ENCODE results near the gene NKX1-1. TPM values are rescaled to one million over a fixed set of nuclear protein-coding genes. Genes with fewer than 3 reads are reported as not detected.

Gene NKX1-1
- total RNA-seq, 1 donor from 2014 or later = not detected

DNA sequence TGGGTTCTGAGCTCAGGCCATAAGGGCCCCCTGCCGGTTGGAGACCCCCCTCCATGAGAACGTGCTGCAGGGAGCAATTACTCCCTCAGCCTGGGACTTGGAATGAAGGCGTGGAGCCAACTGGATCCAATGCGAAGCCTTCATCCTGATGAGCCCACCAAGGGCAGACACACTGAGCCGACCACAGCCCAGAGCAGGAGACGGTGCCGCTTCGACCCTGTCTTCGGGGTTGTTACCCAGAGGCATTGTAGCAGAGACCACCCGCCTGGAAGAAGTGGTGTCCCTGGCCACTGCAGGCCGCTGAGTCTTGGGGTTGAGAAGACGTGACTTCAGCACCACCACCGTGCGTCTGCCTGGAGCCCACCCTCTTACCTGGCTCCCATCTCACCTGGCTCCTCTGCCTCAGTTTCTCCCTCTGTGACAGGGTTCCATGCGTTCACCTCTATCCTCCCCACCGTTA is 7.0 kb upstream of the NKX1-1 start:
- no peak overlapping the region for H3K4me3 Mint-ChIP-seq (ENCODE audit: unreplicated experiment)
- TF ChIP-seq, protein P1, sequence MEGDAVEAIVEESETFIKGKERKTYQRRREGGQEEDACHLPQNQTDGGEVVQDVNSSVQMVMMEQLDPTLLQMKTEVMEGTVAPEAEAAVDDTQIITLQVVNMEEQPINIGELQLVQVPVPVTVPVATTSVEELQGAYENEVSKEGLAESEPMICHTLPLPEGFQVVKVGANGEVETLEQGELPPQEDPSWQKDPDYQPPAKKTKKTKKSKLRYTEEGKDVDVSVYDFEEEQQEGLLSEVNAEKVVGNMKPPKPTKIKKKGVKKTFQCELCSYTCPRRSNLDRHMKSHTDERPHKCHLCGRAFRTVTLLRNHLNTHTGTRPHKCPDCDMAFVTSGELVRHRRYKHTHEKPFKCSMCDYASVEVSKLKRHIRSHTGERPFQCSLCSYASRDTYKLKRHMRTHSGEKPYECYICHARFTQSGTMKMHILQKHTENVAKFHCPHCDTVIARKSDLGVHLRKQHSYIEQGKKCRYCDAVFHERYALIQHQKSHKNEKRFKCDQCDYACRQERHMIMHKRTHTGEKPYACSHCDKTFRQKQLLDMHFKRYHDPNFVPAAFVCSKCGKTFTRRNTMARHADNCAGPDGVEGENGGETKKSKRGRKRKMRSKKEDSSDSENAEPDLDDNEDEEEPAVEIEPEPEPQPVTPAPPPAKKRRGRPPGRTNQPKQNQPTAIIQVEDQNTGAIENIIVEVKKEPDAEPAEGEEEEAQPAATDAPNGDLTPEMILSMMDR (IDR thresholded peaks at IDR 0.05) = no peak
- H3K9me3 Mint-ChIP-seq (ENCODE audit: unreplicated experiment) = no peaks in the 10 kb centered on the region
- no peak overlapping the region for H3K27ac Mint-ChIP-seq (ENCODE audit: unreplicated experiment)
- no peaks in the 10 kb centered on the region for H3K27me3 Mint-ChIP-seq (ENCODE audit: unreplicated experiment)
- no peaks in the 10 kb centered on the region for H3K4me1 Mint-ChIP-seq (ENCODE audit: unreplicated experiment)
- no peak for DNase-seq (ENCODE audit: extremely low spot score, unreplicated experiment)
- H3K36me3 Mint-ChIP-seq (ENCODE audit: unreplicated experiment) = no peaks in the 10 kb centered on the region

- Mint-ChIP-seq H3K27me3 (ENCODE audit: unreplicated experiment) (no peaks in the 10 kb centered on the region), H3K4me1 (ENCODE audit: unreplicated experiment) (no peaks in the 10 kb centered on the region), H3K4me3 (ENCODE audit: unreplicated experiment) (no peak overlapping the region)
Measured at GRCh38 chr4:1412376-1413203, 6.3 kb upstream of the NKX1-1 start.

DNA sequence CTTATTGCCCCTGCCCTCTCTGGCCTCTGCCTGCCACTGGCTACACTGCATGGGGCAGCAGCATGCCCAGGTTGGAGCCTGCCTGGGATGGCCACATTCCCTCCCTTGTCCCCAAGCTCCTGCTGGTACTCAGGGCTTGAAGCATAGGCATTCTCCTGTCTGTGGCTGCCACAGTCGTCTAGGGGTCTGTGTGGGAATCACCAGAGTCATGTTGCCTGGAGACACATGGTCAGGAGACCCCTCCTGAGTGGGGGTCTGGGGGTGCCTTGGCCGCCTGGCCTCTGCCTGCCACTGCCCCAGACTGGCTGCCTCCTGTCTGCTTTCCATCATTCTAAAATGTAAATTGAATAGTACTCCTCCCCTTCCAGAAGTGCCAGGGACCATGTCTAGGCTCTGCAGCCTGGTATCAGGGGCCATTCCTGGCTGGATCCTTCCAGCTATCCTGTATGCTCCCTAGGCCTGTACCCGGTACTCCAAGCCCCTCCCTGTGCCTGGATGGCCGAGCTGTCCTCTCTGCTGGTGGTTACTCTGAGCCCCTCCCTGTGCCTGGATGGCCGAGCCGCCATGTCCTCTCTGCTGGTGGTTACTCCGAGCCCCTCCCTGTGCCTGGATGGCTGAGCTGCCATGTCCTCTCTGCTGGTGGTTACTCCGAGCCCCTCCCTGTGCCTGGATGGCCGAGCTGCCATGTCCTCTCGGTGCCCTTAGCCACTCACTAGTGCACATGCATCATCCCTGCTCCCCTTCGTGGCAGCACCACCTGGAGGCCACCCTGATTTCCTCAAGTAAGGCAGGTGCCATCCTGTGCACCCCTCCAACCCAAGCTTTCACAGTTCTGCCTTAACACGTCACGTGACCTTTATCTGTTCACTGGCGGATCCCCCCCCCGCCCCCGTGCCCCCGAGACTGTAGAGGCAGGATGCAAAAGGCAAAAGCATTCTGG is 5.5 kb upstream of the NKX1-1 start:
- no peak overlapping the region for H3K27ac Mint-ChIP-seq (ENCODE audit: unreplicated experiment)
- H3K4me1 Mint-ChIP-seq (ENCODE audit: unreplicated experiment) = no peaks in the 10 kb centered on the region
- no peaks in the 10 kb centered on the region for H3K9me3 Mint-ChIP-seq (ENCODE audit: unreplicated experiment)
- peaks cover 2% of the 10 kb centered on the region for H3K27me3 Mint-ChIP-seq (ENCODE audit: unreplicated experiment)
- no peaks in the 10 kb centered on the region for H3K36me3 Mint-ChIP-seq (ENCODE audit: unreplicated experiment)
- TF ChIP-seq, protein P1 (IDR thresholded peaks at IDR 0.05) = no peak
- H3K4me3 Mint-ChIP-seq (ENCODE audit: unreplicated experiment) = no peak overlapping the region
- no peak for DNase-seq (ENCODE audit: extremely low spot score, unreplicated experiment)

More at GRCh38 chr4:1412376-1413203, 6.3 kb upstream of the NKX1-1 start:
- TF ChIP-seq, protein P1 (IDR thresholded peaks at IDR 0.05) = no peak
- Mint-ChIP-seq H3K9me3 (ENCODE audit: unreplicated experiment) (no peaks in the 10 kb centered on the region), H3K27ac (ENCODE audit: unreplicated experiment) (no peak overlapping the region), H3K36me3 (ENCODE audit: unreplicated experiment) (no peaks in the 10 kb centered on the region)
- no peak for DNase-seq (ENCODE audit: extremely low spot score, unreplicated experiment)

- H3K4me1 Mint-ChIP-seq (ENCODE audit: unreplicated experiment) = no peaks in the 10 kb centered on the region
- H3K4me3 Mint-ChIP-seq (ENCODE audit: unreplicated experiment) = no peak overlapping the region
- no peak overlapping the region for H3K27ac Mint-ChIP-seq (ENCODE audit: unreplicated experiment)
- TF ChIP-seq, protein P1 (IDR thresholded peaks at IDR 0.05) = no peak
- DNase-seq (ENCODE audit: extremely low spot score, unreplicated experiment) = peak; percentile 89
- H3K27me3 Mint-ChIP-seq (ENCODE audit: unreplicated experiment) = peaks cover 2% of the 10 kb centered on the region
- H3K9me3 Mint-ChIP-seq (ENCODE audit: unreplicated experiment) = no peaks in the 10 kb centered on the region
- H3K36me3 Mint-ChIP-seq (ENCODE audit: unreplicated experiment) = no peaks in the 10 kb centered on the region
Measured at GRCh38 chr4:1410491-1411325, 4.5 kb upstream of the NKX1-1 start.
